ENCODE data around the gene ACTR3C.

- TF ChIP-seq CTCF (conservative IDR thresholded peaks at IDR 0.05; ENCODE audit: low read length) (no peak), EZH2phosphoT487 (IDR thresholded peaks at IDR 0.05; ENCODE audit: borderline replicate concordance, low read depth, low read length) (no peak)
Observed at GRCh38 chr7:150346922-150347321, 23.6 kb upstream of the ACTR3C start.
